ENCODE data around the gene RAB11FIP4. TPM values are rescaled to one million over a fixed set of nuclear protein-coding genes. Genes with fewer than 3 reads are reported as not detected.
A peak's percentile ranks its signal among the peaks of the same experiment; 100 is the strongest.
"Not testable (repeated sequence)": the region's sequence is repeated elsewhere in the genome, so short reads cannot be mapped to it uniquely, and the experiment has no call there.

The RAB11FIP4 gene
- total RNA-seq, 2 donors from 2014 or later, result 39.1 to 40.8 TPM

DNA sequence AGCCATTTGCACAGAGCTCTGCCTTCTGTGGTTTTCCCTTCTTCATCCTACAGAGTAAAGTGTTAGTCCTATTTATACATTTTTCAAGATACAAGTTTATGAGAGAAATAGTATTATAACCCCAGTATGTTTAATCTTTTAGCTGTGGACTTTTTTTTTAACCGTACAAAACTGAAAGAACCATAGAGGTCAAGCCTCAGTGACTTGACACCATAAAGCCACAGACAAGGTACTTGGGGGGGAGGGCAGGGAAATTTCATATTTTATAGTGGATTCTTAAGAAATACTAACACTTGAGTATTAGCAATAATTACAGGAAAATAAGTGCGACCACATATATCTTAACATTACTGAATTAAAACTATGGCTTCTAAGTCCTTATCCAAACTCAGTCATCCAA, 17.0 kb upstream of the RAB11FIP4 start:
- DNase-seq, result no peak

DNA sequence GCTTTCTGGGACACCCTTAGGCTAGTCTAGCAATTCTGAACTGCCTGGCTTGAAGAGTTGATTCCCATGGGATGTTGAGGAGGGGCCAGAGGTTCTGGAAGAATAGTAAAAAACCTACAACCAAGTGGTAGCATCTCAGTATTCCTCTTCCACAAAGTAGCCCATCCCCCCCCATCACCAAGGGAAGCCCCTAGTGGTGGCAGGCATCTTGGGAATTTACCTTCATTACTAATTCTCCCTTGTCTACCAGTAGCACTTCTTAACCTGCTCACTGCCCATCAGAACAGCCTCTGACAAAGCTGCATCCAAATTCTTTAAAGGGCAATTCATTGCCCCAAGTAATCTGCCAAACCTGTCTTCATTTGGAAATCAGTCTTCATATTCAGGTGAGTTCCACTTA, 12.8 kb upstream of the RAB11FIP4 start:
- no peaks in the 10 kb centered on the region for H3K36me3 Mint-ChIP-seq (ENCODE audit: insufficient read depth in 2 of 2)
- H3K9me3 Mint-ChIP-seq, result no peaks in the 10 kb centered on the region
- no peaks in the 10 kb centered on the region for H3K4me1 Mint-ChIP-seq (ENCODE audit: low read depth)
- H3K4me3 Mint-ChIP-seq, result no peak overlapping the region
- ATAC-seq (replicated peaks in 1 of 2), result no peak
- DNase-seq, result no peak
- no peaks in the 10 kb centered on the region for H3K27me3 Mint-ChIP-seq (ENCODE audit: low read depth)
- no peak overlapping the region for H3K27ac Mint-ChIP-seq

More for the DNA sequence above, 17.0 kb upstream of the RAB11FIP4 start:
- Mint-ChIP-seq H3K9me3 (no peaks in the 10 kb centered on the region), H3K4me1 (ENCODE audit: low read depth) (peaks cover 23% of the 10 kb centered on the region), H3K27me3 (ENCODE audit: low read depth) (no peaks in the 10 kb centered on the region), H3K36me3 (ENCODE audit: insufficient read depth in 2 of 2) (no peaks in the 10 kb centered on the region), H3K4me3 (no peak overlapping the region), H3K27ac (no peak overlapping the region)
- ATAC-seq (replicated peaks in 1 of 2), result no peak

DNA sequence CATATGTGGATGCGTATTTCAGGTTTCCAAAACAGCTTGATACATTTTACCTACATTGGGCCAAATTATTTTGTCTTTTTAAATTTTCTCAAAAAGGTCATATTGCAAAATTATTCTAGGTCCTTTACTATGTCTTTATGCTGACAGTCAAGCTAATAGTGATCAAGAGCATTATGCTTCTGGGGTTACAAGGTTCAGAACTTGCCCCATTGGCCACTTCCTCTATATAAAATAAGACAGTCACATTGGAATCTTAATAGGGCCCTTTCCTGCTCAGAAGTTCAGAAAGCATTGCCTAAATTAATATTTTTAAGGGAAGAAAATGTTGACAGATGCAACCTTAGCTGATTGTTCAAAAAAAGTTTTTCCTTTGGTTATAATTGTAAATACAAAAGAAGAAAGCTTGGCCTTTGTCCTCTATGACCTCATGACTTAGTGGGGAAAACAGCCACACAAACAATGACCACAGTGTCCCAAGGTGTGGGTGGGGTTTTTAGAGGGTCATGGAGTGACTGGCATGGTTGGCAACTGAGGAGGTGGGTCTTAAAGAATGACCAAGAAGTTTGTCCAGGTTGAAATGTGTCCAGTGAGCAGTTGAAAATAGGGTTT, 11.8 kb upstream of the RAB11FIP4 start:
- DNase-seq, result no peak
- no peaks in the 10 kb centered on the region for H3K36me3 Mint-ChIP-seq (ENCODE audit: insufficient read depth in 2 of 2)
- H3K4me3 Mint-ChIP-seq, result no peak overlapping the region
- no peaks in the 10 kb centered on the region for H3K9me3 Mint-ChIP-seq
- H3K4me1 Mint-ChIP-seq (ENCODE audit: low read depth), result no peaks in the 10 kb centered on the region
- no peak for ATAC-seq (replicated peaks in 1 of 2)
- H3K27ac Mint-ChIP-seq, result no peak overlapping the region
- no peaks in the 10 kb centered on the region for H3K27me3 Mint-ChIP-seq (ENCODE audit: low read depth)

DNA sequence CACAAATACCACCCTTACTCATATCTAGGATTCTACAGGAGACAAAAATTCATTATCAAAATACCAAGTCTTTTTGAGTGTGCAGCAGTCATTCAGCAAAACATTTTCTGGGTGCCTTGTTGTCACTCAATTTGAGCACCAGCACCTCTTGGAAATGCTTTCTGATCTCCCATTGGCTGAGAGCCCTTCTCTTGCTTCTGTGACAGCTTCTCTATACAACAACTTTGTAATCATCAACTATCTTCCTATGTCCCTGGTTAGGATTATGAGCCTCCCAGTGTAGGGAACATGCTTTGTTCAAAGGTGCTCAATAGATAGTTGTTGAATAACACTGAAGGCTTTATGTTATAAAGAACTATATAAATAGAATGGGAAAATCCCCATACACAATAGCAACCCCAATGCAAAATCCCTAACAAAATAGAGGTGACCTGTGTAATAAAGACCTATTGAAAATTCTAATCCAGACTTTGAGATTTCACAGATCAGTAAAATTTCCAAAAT, 10.3 kb upstream of the RAB11FIP4 start:
- ATAC-seq (replicated peaks in 1 of 2) (no peak), DNase-seq (no peak)
- Mint-ChIP-seq H3K9me3 (no peaks in the 10 kb centered on the region), H3K36me3 (ENCODE audit: insufficient read depth in 2 of 2) (no peaks in the 10 kb centered on the region), H3K27me3 (ENCODE audit: low read depth) (no peaks in the 10 kb centered on the region), H3K4me1 (ENCODE audit: low read depth) (no peaks in the 10 kb centered on the region), H3K4me3 (no peak overlapping the region), H3K27ac (no peak overlapping the region)

DNA sequence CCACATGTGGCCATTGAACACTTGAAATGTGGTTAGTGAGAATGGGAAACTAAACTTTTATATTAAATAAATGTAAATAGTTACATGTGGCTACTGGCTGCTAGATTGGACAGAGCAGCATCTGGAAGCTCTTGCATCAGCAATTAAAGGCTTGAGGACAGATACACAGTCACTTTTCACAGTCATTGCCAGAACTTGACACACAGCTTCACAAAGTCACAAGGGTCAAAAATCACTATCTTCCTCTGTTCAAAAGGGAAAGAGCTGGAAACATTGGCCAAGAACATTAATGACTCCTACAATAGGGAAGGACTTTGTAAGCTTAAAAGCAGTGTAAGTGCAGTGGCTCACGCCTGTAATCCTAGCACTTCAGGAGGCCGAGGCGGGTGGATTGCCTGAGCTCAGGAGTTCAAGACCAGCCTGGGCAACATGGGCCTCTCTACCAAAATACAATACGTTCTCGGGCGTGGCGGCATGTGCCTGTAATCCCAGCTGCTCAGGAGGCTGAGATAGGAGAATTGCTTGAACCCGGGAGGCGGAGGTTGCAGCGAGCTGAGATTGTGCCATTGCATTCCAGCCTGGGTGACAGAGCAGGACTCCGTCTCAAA, 8.7 kb upstream of the RAB11FIP4 start:
- not testable (repeated sequence) for H3K4me3 Mint-ChIP-seq; ATAC-seq (replicated peaks in 1 of 2); H3K4me1 Mint-ChIP-seq (ENCODE audit: low read depth); H3K27me3 Mint-ChIP-seq (ENCODE audit: low read depth); H3K27ac Mint-ChIP-seq; H3K9me3 Mint-ChIP-seq; H3K36me3 Mint-ChIP-seq (ENCODE audit: insufficient read depth in 2 of 2); DNase-seq

DNA sequence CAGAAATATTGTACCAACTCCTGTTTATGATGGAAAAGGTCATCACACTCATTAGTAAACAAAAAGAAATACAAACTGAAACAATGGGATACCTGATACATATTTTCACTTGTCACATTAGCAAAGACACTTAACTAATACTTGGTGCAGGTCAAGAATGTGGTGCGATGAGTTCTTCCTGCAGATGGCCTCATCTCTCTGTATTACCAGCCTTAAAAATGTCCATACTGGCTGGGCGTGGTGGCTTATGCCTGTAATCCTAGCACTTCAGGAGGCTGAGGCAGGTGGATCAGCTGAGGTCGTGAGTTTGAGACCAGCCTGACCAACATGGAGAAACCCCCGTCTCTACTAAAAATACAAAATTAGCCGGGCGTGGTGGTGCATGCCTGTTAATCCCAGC, 8.0 kb upstream of the RAB11FIP4 start:
- not testable (repeated sequence) for DNase-seq; H3K27ac Mint-ChIP-seq; H3K9me3 Mint-ChIP-seq; H3K4me1 Mint-ChIP-seq (ENCODE audit: low read depth); H3K27me3 Mint-ChIP-seq (ENCODE audit: low read depth); H3K4me3 Mint-ChIP-seq; ATAC-seq (replicated peaks in 1 of 2); H3K36me3 Mint-ChIP-seq (ENCODE audit: insufficient read depth in 2 of 2)

DNA sequence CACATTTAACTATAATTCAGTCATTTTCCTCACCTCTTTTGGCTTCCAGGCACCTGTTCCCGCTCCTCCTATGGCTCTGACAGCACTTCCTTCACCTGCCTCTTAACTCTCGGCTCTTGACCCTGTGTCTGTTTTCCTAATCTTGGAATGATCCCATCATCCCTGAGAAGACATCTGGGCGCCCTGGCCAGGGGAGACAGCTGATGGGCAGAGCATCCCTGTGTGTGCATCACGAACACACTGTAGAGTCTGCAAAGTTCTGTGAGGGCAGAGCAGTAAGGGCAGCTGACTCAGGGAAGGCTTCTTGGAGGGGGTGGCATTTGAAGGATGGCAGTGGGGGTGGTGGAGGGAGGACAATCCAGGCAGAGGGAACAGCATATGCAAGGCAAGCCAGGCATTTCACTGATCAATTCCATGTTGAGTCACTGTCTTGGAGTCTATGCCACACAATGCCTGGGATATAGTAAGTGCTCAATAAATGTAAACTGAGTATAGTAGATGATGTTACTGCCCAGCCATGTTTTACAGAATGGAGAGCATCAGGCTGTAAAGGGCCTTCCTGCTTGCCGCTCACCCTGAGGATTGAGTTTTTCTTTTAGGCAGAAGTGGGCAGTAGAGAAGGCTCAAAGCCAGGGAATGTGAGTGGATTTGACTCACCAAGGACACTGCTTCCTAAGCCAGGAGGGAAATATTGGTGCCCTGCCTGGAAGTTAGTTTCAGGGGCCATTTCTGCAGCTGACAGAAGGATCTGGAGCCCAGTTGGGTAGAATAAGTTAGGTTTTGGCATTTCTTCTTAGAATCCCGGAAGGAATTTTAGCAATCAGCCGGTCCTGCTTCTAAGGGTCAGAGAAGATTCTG, 5.8 kb upstream of the RAB11FIP4 start:
- Mint-ChIP-seq H3K27me3 (ENCODE audit: low read depth) (peaks cover 18% of the 10 kb centered on the region), H3K36me3 (ENCODE audit: insufficient read depth in 2 of 2) (no peaks in the 10 kb centered on the region), H3K9me3 (no peaks in the 10 kb centered on the region), H3K4me1 (ENCODE audit: low read depth) (no peaks in the 10 kb centered on the region), H3K27ac (no peak overlapping the region), H3K4me3 (no peak overlapping the region)
- DNase-seq (no peak), ATAC-seq (replicated peaks in 1 of 2) (no peak)

DNA sequence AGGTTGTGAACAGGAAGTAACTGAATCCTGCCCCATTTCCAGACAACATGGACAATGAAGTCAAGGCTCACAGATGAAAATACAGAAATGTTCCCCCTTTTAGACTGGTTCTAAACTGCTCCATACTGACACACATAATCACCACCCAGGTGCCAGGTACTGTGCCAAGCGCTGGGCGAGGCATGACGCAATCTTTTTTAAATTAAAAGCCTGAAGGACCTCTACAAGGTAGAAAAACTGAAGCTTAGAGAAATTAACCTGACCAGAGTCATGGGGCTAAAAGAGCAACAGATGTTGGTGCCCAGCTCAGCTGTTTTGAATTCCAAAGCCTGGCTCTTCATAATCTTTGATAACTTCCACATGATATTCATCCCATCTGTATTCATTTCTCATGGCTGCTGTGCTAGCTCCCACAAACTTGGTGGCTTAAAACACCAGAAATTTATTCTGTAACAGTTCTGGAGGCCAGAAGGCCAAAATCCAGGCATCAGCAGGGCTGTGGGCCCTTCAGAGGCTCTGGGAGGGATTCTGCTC, 4.9 kb upstream of the RAB11FIP4 start:
- H3K36me3 Mint-ChIP-seq (ENCODE audit: insufficient read depth in 2 of 2), result no peaks in the 10 kb centered on the region
- DNase-seq (no peak), ATAC-seq (replicated peaks in 1 of 2) (no peak)
- no peak overlapping the region for H3K27ac Mint-ChIP-seq
- peaks cover 21% of the 10 kb centered on the region for H3K27me3 Mint-ChIP-seq (ENCODE audit: low read depth)
- H3K4me1 Mint-ChIP-seq (ENCODE audit: low read depth), result no peaks in the 10 kb centered on the region
- H3K9me3 Mint-ChIP-seq, result no peaks in the 10 kb centered on the region
- H3K4me3 Mint-ChIP-seq, result no peak overlapping the region

DNA sequence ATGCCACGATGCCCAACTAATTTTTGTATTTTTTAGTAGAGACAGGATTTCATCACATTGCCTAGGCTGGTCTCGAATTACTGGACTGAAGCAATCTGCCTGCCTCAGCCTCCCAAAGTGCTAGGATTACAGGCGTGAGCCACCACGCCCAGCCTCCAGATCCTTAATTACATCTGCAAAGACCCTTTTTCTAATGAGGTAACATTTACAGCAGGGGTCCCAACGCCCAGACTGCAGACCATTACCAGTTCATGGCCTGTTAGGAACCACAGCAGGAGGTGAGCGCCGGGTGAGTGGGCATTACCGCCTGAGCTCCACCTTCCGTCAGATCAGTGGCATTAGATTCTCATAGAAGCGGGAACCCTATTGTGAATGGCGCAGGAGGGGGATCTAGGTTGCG, 4.0 kb upstream of the RAB11FIP4 start:
- Mint-ChIP-seq H3K27ac (no peak overlapping the region), H3K4me3 (no peak overlapping the region), H3K27me3 (ENCODE audit: low read depth) (peaks cover 25% of the 10 kb centered on the region), H3K9me3 (no peaks in the 10 kb centered on the region), H3K36me3 (ENCODE audit: insufficient read depth in 2 of 2) (no peaks in the 10 kb centered on the region), H3K4me1 (ENCODE audit: low read depth) (peaks cover 2% of the 10 kb centered on the region)
- ATAC-seq (replicated peaks in 1 of 2) (no peak), DNase-seq (no peak)

DNA sequence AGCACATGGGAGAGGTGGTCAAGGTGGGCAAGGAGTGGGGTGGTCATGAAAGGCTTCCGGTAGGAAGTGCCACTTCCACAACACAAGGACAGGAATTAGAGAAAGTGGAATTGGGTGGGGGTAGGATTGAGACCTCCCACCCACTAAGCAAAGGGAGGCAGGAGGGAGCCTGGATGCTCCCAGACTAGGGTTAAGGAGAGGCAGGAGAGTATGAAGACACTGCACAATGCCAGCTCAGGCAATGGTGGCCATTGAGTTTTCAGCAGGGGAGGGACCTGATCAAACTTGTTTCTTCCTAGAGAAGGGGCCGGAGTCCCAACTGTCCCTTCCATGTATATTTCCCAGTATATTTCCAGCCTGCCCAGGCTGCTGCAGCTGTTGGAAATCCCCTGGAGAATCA, 3.1 kb upstream of the RAB11FIP4 start:
- no peaks in the 10 kb centered on the region for H3K9me3 Mint-ChIP-seq
- peaks cover 6% of the 10 kb centered on the region for H3K4me1 Mint-ChIP-seq (ENCODE audit: low read depth)
- no peak overlapping the region for H3K27ac Mint-ChIP-seq
- ATAC-seq (replicated peaks in 1 of 2) (no peak), DNase-seq (no peak)
- no peaks in the 10 kb centered on the region for H3K36me3 Mint-ChIP-seq (ENCODE audit: insufficient read depth in 2 of 2)
- H3K4me3 Mint-ChIP-seq, result no peak overlapping the region
- peaks cover 34% of the 10 kb centered on the region for H3K27me3 Mint-ChIP-seq (ENCODE audit: low read depth)

DNA sequence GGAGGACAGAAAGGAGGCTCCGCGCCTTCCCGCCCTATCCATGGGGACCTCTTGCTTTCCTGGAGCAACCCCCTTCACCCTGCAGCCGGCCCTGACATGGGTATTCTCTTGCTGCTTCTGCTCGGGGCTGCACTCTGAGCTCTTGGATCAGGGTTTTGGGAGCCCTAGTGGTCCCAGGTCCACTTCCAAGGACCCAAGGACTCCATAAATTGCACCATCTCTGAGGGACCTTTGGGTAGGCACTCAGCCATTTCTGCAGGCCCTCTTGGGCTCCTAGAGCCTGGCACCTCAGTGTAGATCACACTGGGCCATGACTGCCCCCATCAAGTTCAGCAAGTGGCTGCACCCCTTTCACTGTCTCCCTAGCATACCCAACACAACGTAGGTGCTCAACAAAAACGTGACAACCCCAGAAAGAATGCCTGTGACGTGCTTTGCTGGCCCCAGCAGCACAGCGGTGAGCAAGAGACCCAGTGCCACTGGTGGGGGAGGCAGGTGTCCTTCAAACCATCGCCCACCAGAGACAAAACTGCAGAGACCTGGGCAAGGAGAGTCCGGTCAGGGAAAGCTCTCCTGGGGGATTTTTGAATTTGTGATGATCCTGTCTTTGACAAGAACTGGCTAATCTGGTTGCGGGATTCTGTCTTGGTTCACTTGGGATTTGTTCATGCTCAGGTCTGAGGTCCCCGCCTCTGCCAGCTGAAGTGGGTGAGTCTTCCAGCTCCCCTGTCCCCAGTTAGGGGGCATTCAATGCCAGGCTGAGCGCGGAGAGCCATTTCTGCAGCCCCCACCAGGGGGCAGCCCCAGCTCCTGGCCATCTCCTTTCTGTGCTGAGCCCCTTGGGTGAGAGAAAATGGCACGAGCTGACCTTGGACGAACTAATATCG, 2.5 kb upstream of the RAB11FIP4 start:
- Mint-ChIP-seq H3K36me3 (ENCODE audit: insufficient read depth in 2 of 2) (no peaks in the 10 kb centered on the region), H3K27ac (no peak overlapping the region), H3K9me3 (no peaks in the 10 kb centered on the region), H3K4me1 (ENCODE audit: low read depth) (peaks cover 6% of the 10 kb centered on the region), H3K27me3 (ENCODE audit: low read depth) (peaks cover 40% of the 10 kb centered on the region), H3K4me3 (no peak overlapping the region)
- ATAC-seq (replicated peaks in 1 of 2) (peak; percentile 53 to 63), DNase-seq (peak; percentile 57 to 63)

DNA sequence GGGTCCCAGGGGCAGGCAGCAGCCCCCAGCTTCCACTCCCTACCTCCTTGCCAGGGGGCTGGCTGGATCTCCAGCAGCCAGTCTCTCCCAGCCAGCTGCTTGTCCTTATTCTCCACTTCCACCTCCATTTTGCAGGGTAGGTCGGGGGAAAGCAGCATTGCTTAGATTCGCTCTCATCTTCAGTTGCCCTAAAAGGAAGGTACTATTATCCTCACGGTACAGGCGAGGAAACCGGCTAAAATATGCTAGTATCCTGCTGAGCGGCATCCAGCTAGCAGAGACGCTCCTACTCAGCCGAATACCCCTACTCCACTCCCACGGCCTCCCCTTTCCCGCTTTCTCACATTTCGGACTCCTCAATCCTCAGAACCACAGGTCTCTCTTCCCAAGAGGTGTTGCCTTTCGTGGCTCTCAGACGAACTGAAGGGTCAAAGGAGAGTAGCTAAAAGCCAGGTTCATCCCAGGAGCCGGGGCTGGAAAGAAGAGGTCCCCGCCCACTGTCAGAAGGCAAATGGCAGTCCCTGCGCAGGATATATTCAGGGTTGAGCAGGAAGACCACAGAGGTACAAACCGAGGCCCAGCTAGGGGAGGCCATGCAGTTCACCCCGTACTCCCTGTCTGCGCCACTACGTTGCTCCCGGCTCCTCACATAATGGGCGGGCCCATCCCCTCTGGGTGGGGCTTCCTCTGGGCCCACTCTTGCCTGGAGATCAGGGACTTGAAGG, 1.7 kb upstream of the RAB11FIP4 start:
- ATAC-seq (replicated peaks in 1 of 2) (peak in 1 of 2 donors; percentile 14), DNase-seq (no peak)
- H3K9me3 Mint-ChIP-seq, result no peaks in the 10 kb centered on the region
- H3K27me3 Mint-ChIP-seq (ENCODE audit: low read depth), result peaks cover 47% of the 10 kb centered on the region
- H3K27ac Mint-ChIP-seq, result no peak overlapping the region
- no peaks in the 10 kb centered on the region for H3K36me3 Mint-ChIP-seq (ENCODE audit: insufficient read depth in 2 of 2)
- H3K4me3 Mint-ChIP-seq, result peak overlapping the region; percentile 79 to 83
- H3K4me1 Mint-ChIP-seq (ENCODE audit: low read depth), result peaks cover 6% of the 10 kb centered on the region
